Endodermal cell (in vitro differentiated cells): ENCODE measurements around the gene RPA1. TPM values are rescaled to one million over a fixed set of nuclear protein-coding genes. Genes with fewer than 3 reads are reported as not detected.

Source experiments
- DNase-seq: peaks from one replicate; pipeline ENCODE4 v3.0.0-alpha.2; 2017
- H3K27ac ChIP-seq: 2 replicates; pipeline ENCODE4 v1.5.1; 2013; ENCODE audit warnings: mild to moderate bottlenecking, low read depth, low read length, moderate library complexity
- H3K27me3 ChIP-seq: 2 replicates; pipeline ENCODE4 v1.6.1; 2013; ENCODE audit warnings: mild to moderate bottlenecking, low read length, moderate library complexity; ENCODE audit not compliant: insufficient read depth, control insufficient read depth, poor library complexity, severe bottlenecking
- H3K36me3 ChIP-seq: 2 replicates; pipeline ENCODE4 v1.7.0; 2013; ENCODE audit warnings: mild to moderate bottlenecking, low read length, moderate library complexity; ENCODE audit not compliant: control insufficient read depth, insufficient read depth
- H3K4me1 ChIP-seq: one replicate; pipeline ENCODE4 v1.7.0; 2013; ENCODE audit warnings: low read length; ENCODE audit not compliant: control insufficient read depth, insufficient read depth
- H3K4me3 ChIP-seq: 2 replicates; pipeline ENCODE4 v1.5.1; 2013; ENCODE audit warnings: mild to moderate bottlenecking, low read length, moderate library complexity
- H3K9ac ChIP-seq: 2 replicates; pipeline ENCODE4 v1.6.1; 2013; ENCODE audit warnings: mild to moderate bottlenecking, low read length, moderate library complexity; ENCODE audit not compliant: poor library complexity, severe bottlenecking; ENCODE audit errors: extremely low read depth
- H3K9me3 ChIP-seq: 2 replicates; pipeline ENCODE4 v1.6.1; 2013; ENCODE audit warnings: mild to moderate bottlenecking, low read length, moderate library complexity; ENCODE audit not compliant: control insufficient read depth
- H3K27ac Mint-ChIP-seq: 2 replicates; pipeline ENCODE4 v1.8.0; 2020; ENCODE audit warnings: mixed read lengths
- H3K27me3 Mint-ChIP-seq: 2 replicates; pipeline ENCODE4 v1.8.0; 2021; ENCODE audit warnings: mild to moderate bottlenecking, mixed read lengths; ENCODE audit not compliant: insufficient read depth
- H3K36me3 Mint-ChIP-seq: 2 replicates; pipeline ENCODE4 v1.8.0; 2020; ENCODE audit warnings: low read depth, mixed read lengths
- H3K4me1 Mint-ChIP-seq: 2 replicates; pipeline ENCODE4 v1.8.0; 2020; ENCODE audit warnings: mixed read lengths
- H3K4me3 Mint-ChIP-seq: 2 replicates; pipeline ENCODE4 v1.8.0; 2020; ENCODE audit warnings: mild to moderate bottlenecking, moderate library complexity, mixed read lengths
- H3K9me3 Mint-ChIP-seq: 2 replicates; pipeline ENCODE4 v1.8.0; 2020; ENCODE audit warnings: mild to moderate bottlenecking, mixed read lengths
- WGBS, 2 experiments: methylation state at CpG; one replicate each; pipeline versions ENCODE4 v1.1.5 to v1.1.7; 2013; ENCODE audit warnings: missing lambda C conversion rate in 2 of 2, mixed read lengths in 1 of 2; ENCODE audit not compliant: insufficient coverage in 1 of 2, insufficient read length in 1 of 2; 5-methylcytosine and 5-hydroxymethylcytosine counted together
- total RNA-seq, 2 donors: library from RNA; stranded (reverse); fragmentation: NEBNext Ultra II Directional in 1 of 2; extraction: Animal tissue kit (Norgen Biotek cat#: 25700) in 1 of 2; gene quantifications; 2 replicates in 1 of 2; 3 replicates in 1 of 2; pipeline ENCODE4 v1.2.1, GENCODE V29; 2021
- TF ChIP-seq, protein P1 (sequence below): fragments of 200-600 bp; sonication (generic); conservative IDR thresholded peaks from 2 replicates; pipeline ENCODE4 v1.5.0; 2021; ENCODE audit warnings: antibody characterized with exemption, mild to moderate bottlenecking

RPA1 gene
- total RNA-seq, 2 donors from 2014 or later: 190 to 249 TPM

DNA sequence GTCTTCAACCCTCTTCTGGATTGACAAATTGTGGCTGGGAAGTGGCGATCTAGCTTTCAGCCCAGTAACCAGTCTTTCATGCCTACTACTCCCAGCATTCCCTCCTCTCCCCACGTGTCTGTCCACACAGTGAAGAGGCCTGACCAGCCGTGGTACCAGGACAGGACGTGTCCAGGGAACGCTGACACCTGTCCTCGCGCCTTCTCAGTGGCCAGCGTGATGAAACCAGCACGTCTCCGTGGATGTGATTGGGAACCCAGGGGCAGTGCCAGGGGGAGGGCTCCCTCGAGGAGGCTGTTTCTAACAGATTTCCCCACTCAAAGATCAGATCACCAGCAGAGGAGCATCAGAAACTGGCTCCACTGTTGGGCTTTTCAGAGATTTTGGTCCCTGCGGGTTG lies 69.1 kb downstream of the RPA1 start:
- WGBS, 2 experiments: 95 to 96% methylated on average over 12 of the region's 12 CpGs
- Histone ChIP-seq H3K9ac (no peak overlapping the region), H3K36me3 (peaks cover 56% of the 10 kb centered on the region), H3K4me3 (no peak overlapping the region), H3K27me3 (no peaks in the 10 kb centered on the region), H3K27ac (no peak overlapping the region), H3K4me1 (no peaks in the 10 kb centered on the region), H3K9me3 (no peaks in the 10 kb centered on the region)
- Mint-ChIP-seq H3K27ac (no peak overlapping the region), H3K4me1 (no peaks in the 10 kb centered on the region), H3K9me3 (no peaks in the 10 kb centered on the region), H3K27me3 (peaks cover 5% of the 10 kb centered on the region), H3K36me3 (peaks cover 54% of the 10 kb centered on the region), H3K4me3 (no peak overlapping the region)
- TF ChIP-seq, protein P1, sequence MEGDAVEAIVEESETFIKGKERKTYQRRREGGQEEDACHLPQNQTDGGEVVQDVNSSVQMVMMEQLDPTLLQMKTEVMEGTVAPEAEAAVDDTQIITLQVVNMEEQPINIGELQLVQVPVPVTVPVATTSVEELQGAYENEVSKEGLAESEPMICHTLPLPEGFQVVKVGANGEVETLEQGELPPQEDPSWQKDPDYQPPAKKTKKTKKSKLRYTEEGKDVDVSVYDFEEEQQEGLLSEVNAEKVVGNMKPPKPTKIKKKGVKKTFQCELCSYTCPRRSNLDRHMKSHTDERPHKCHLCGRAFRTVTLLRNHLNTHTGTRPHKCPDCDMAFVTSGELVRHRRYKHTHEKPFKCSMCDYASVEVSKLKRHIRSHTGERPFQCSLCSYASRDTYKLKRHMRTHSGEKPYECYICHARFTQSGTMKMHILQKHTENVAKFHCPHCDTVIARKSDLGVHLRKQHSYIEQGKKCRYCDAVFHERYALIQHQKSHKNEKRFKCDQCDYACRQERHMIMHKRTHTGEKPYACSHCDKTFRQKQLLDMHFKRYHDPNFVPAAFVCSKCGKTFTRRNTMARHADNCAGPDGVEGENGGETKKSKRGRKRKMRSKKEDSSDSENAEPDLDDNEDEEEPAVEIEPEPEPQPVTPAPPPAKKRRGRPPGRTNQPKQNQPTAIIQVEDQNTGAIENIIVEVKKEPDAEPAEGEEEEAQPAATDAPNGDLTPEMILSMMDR: no peak
- DNase-seq: no peak

DNA sequence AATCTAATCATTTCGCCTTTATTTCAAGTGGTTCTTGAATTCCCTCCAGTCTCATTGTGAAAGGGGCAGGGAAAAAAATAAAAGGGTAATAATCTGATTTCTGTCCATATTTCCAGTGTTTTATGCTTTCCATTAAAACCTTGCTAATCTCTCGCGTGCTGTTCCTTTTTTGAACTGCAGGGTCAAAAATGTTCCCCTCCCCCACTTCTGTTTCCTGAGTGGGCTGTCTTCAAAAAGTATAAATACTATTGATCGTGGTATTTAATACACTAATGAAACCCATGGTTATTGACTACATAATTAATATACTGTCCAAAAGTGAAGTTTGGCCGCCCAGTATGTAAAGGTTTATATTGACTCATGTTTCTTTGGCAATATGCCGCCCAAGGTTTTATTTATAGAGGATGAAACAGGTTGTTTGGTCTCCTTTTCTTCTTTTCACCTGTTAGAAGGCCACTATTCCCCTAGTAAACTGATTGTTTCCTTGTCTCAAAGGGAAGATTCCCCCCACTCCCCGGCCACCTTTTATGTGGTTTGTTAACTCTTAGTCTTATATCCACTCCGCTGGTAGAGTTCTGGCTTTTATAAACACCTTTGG lies 69.7 kb downstream of the RPA1 start:
- Mint-ChIP-seq H3K4me3 (no peak overlapping the region), H3K36me3 (peaks cover 48% of the 10 kb centered on the region), H3K27me3 (peaks cover 10% of the 10 kb centered on the region), H3K27ac (no peak overlapping the region), H3K4me1 (no peaks in the 10 kb centered on the region), H3K9me3 (no peaks in the 10 kb centered on the region)
- no peak for DNase-seq
- 97 to 100% methylated on average over 3 to 5 of the region's 8 CpGs for WGBS, 2 experiments
- peaks cover 3% of the 10 kb centered on the region for H3K27me3 ChIP-seq
- H3K27ac ChIP-seq: no peak overlapping the region
- TF ChIP-seq, protein P1: peak; percentile 60
- H3K36me3 ChIP-seq: peaks cover 50% of the 10 kb centered on the region
- H3K9ac ChIP-seq: no peak overlapping the region
- H3K4me3 ChIP-seq: no peak overlapping the region
- H3K4me1 ChIP-seq: peaks cover 2% of the 10 kb centered on the region
- H3K9me3 ChIP-seq: no peaks in the 10 kb centered on the region

DNA sequence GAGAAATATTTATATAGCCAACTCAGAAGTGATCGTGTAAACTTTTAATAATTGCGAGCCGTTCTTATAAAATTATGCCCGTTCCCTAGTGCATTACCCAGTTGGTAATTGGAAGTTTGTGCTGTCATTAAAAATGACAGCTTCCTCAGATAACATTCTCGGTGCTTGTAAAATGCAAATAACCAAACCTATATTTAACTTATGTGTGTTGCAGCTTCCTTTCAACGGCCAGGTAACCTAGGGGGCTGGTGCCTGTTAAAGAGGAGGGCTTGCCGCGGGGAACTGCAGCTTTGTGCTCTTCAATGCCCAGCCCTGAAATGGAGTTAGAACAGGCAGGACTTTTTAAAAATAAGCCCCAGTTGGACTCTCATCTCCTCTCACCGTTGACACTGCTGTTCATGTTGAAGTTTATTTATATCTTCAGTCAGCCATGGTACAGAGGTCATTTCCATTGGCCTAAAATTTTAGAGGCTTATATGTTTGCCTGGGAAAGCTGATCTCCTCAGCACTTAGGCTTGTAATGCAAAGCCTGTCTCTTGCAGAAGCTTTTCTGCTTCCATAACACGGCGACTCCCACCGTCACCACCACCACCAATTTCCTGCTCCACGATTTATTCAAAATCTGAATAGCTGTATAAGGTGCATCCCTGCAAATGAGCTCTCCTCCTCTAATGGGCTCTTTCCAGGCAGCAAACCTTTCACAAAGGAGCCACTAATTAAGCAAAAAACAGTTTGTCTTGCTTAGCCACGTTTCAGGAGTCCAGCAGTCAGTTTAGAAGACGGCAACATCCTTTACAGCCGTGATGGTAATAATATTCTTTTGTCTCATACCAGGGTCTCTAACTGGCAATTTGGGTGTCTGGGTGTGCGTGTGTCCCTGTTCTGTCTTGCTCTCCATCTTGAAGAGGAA lies 74.7 kb downstream of the RPA1 start:
- H3K9ac ChIP-seq: no peak overlapping the region
- 81 to 86% methylated on average over 16 to 17 of the region's 17 CpGs for WGBS, 2 experiments
- Mint-ChIP-seq H3K4me3 (no peak overlapping the region), H3K27me3 (peaks cover 48% of the 10 kb centered on the region), H3K36me3 (peaks cover 3% of the 10 kb centered on the region), H3K27ac (no peak overlapping the region), H3K4me1 (peaks cover 35% of the 10 kb centered on the region), H3K9me3 (no peaks in the 10 kb centered on the region)
- H3K27ac ChIP-seq: no peak overlapping the region
- no peak overlapping the region for H3K4me3 ChIP-seq
- TF ChIP-seq, protein P1: no peak
- peaks cover 29% of the 10 kb centered on the region for H3K27me3 ChIP-seq
- peaks cover 23% of the 10 kb centered on the region for H3K4me1 ChIP-seq
- no peak for DNase-seq
- H3K36me3 ChIP-seq: peaks cover 2% of the 10 kb centered on the region
- H3K9me3 ChIP-seq: no peaks in the 10 kb centered on the region
